Measurements from ENCODE around the gene KCNK4.

KCNK4 gene

GRCh38 chr11:64291752-64292459, 804 bp downstream of the KCNK4 start:
- no peak for DNase-seq (ENCODE audit: low spot score)

- no peak for DNase-seq (ENCODE audit: low spot score)
Observed at GRCh38 chr11:64292460-64293254, 1.6 kb downstream of the KCNK4 start.

- no peak for DNase-seq (ENCODE audit: low spot score)
Observed at GRCh38 chr11:64294774-64295173, 3.7 kb downstream of the KCNK4 start.

- DNase-seq (ENCODE audit: low spot score), result no peak
Observed at GRCh38 chr11:64295760-64296159, 4.7 kb downstream of the KCNK4 start.

- no peak for DNase-seq (ENCODE audit: low spot score)
Observed at GRCh38 chr11:64296236-64296635, 5.1 kb downstream of the KCNK4 start.

- no peak for DNase-seq (ENCODE audit: low spot score)
Observed at GRCh38 chr11:64296830-64297698, 6.0 kb downstream of the KCNK4 start.

GRCh38 chr11:64297699-64298358, 6.7 kb downstream of the KCNK4 start:
- no peak for DNase-seq (ENCODE audit: low spot score)

- DNase-seq (ENCODE audit: low spot score), result no peak
Observed at GRCh38 chr11:64298966-64299846, 8.1 kb downstream of the KCNK4 start.

- DNase-seq (ENCODE audit: low spot score), result no peak
Observed at GRCh38 chr11:64299847-64300648, 8.9 kb downstream of the KCNK4 start, which contains the start of gene CATSPERZ. CATSPERZ (plus strand) TSS chr11:64300358; CDS start chr11:64300411, 53 bp downstream.

- no peak for DNase-seq (ENCODE audit: low spot score)
Observed at GRCh38 chr11:64303109-64304031, 12.3 kb downstream of the KCNK4 start.

- DNase-seq (ENCODE audit: low spot score), result no peak
Observed at GRCh38 chr11:64304032-64304315, 12.9 kb downstream of the KCNK4 start.

GRCh38 chr11:64304316-64305072, 13.4 kb downstream of the KCNK4 start:
- DNase-seq (ENCODE audit: low spot score), result peak; percentile 92

GRCh38 chr11:64305075-64305690, 14.1 kb downstream of the KCNK4 start, which contains the start of gene ESRRA:
ESRRA (plus strand) TSS chr11:64305524; CDS start chr11:64307180, 1,656 bp downstream.
- DNase-seq (ENCODE audit: low spot score), result peak; percentile 97

- DNase-seq (ENCODE audit: low spot score), result peak; percentile 73
Observed at GRCh38 chr11:64305691-64306562, 14.8 kb downstream of the KCNK4 start.

- no peak for DNase-seq (ENCODE audit: low spot score)
Observed at GRCh38 chr11:64306563-64306875, 15.4 kb downstream of the KCNK4 start.

- DNase-seq (ENCODE audit: low spot score), result no peak
Observed at GRCh38 chr11:64306876-64307622, 15.9 kb downstream of the KCNK4 start.
